Measurements from ENCODE around the gene NACC2. TPM values are rescaled to one million over a fixed set of nuclear protein-coding genes. Genes with fewer than 3 reads are reported as not detected.

Gene NACC2
- total RNA-seq, 6 experiments from 2014 or later: 10.9 to 25.8 (median 13.8) TPM

DNA sequence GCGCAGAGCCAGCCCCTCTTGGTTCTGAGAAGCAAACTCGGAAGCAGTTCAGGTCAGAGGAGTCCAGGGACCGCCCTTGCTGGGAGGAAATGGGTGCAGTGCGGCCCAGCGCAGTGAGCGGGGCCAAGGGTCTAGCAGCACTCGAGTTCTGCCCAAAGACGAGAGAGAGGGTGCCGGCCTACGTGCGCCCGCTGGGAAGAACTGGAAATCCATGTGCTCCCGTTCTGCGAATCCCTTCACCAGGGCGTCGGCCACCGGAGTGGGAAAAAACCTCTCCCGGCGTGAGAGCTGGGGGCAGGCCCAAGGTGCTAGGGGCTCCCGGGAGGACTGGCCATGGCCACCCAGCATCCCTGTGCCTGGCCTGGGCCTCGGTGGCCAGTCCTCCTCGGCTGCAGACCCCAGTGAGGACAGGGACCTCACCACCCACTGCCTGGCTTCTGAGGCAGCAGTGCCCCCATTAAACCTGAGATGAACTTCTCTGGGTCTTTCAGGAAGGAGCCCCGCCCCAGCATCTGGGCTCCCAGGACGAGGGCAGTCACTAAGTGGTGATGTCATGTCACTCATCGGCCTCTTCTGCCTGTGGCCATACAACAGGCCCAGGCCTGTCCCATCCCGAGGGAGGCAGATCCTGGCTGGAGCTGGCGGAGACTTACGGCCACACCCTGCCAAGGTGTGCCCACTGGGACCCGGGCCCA, 13.0 kb upstream of the NACC2 start:
- DNase-seq (no peak), ATAC-seq (no peak)
- Histone ChIP-seq H3K36me3 (no peaks in the 10 kb centered on the region), H3K4me3 (no peak overlapping the region), H3K4me1 (peaks cover 0 to 13% (median 5%) of the 10 kb centered on the region in 4 donors), H3K27ac (no peak overlapping the region), H3K27me3 (no peaks in the 10 kb centered on the region), H3K9me3 (no peaks in the 10 kb centered on the region)
- TF ChIP-seq, protein P1, sequence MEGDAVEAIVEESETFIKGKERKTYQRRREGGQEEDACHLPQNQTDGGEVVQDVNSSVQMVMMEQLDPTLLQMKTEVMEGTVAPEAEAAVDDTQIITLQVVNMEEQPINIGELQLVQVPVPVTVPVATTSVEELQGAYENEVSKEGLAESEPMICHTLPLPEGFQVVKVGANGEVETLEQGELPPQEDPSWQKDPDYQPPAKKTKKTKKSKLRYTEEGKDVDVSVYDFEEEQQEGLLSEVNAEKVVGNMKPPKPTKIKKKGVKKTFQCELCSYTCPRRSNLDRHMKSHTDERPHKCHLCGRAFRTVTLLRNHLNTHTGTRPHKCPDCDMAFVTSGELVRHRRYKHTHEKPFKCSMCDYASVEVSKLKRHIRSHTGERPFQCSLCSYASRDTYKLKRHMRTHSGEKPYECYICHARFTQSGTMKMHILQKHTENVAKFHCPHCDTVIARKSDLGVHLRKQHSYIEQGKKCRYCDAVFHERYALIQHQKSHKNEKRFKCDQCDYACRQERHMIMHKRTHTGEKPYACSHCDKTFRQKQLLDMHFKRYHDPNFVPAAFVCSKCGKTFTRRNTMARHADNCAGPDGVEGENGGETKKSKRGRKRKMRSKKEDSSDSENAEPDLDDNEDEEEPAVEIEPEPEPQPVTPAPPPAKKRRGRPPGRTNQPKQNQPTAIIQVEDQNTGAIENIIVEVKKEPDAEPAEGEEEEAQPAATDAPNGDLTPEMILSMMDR (IDR thresholded peaks at IDR 0.05): no peak
- TF ChIP-seq POLR2A (IDR thresholded peaks at IDR 0.05): no peak
- intact Hi-C loops (cut with DNase I): no loop called here
- WGBS (ENCODE audit: insufficient coverage, low coverage, low lambda C conversion rate, missing lambda C conversion rate): 71% methylated on average over 1 of the region's 29 CpGs

DNA sequence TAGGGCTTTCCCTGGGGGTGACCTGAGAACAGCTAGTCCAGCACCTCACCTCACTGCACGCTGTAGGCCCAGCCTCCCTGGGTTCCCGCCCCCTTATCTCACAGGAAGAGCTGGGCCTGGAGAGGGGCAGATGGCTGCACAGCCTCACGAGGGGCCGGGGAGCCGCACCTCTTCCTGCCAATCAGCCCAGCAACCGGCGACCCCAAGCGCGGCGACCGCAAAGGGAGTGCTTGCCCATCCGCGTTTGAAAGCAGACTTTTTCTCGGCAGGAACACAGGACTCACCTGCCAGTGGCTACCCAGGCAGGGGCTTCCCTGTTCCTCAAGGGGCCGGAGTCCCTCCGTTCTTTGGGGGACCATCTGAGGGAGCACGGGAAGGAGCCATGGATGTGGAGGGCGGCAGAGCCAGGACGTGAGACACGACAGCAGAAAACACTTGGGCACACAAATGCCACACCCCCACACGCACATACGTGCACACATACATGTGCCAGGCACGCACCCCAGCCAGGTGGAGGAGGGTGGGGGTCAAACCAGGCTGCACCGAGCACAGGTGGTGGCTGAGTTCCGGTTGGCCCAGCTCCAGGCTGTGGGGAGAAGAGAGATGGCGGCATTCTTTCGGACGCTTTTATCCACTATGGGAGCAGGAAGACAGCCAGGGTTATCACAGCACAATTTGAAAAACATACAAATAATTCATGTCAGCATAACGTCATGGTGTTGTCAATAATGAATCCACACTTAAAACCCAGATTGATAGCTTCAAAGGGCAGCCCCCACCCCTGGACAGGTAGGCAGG, 12.3 kb upstream of the NACC2 start:
- no peaks in the 10 kb centered on the region for H3K9me3 ChIP-seq
- no peaks in the 10 kb centered on the region for H3K27me3 ChIP-seq
- H3K4me3 ChIP-seq: no peak overlapping the region
- no peaks in the 10 kb centered on the region for H3K36me3 ChIP-seq
- WGBS (ENCODE audit: insufficient coverage, low coverage, low lambda C conversion rate, missing lambda C conversion rate): 0% methylated on average over 1 of the region's 29 CpGs
- no peak for ATAC-seq
- TF ChIP-seq, protein P1 (IDR thresholded peaks at IDR 0.05): no peak
- no peak for TF ChIP-seq POLR2A (IDR thresholded peaks at IDR 0.05)
- intact Hi-C loops (cut with DNase I): no loop called here
- peaks cover 0 to 13% (median 5%) of the 10 kb centered on the region in 4 donors for H3K4me1 ChIP-seq
- H3K27ac ChIP-seq: peak overlapping the region in 1 of 3 donors; percentile 13
- DNase-seq: no peak

DNA sequence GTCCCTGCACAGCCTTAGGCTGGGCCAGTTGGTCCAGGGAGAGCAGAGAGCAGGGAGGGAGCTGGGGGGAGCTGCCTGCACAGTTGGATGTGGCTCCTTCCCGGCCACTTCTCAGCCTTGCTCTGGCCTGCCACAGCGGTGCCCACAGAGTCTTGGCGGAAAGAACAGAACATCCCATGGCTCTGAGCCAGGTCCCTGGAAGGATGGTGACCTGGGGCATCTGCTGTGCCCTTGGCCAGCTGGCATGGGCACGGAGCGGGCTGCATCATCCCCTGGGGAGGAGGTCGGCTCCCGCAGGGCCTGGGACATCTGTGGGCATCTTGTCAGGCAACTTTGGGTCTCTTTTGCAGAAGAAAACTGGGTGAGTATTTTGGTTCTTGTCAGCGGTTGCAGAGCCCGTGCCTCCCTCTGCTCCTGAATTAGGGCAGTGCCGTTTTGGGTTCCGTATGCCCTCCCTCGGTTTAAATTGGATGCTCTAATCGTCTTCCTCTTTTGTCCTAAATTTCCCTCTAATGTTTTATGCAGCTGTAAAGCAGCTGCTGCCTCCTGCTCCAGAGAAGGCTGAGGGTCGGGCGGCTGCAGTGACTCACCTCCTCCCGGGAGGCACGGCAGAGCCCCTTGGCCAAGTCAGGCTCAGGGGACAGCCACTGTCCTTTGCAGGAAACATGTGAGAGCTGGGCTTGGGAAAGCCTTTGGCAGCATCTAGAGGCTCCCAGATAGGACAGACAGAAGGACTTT, 10.5 kb upstream of the NACC2 start:
- Histone ChIP-seq H3K4me1 (peaks cover 0 to 13% (median 5%) of the 10 kb centered on the region in 4 donors), H3K36me3 (no peaks in the 10 kb centered on the region), H3K27me3 (no peaks in the 10 kb centered on the region), H3K27ac (no peak overlapping the region), H3K9me3 (no peaks in the 10 kb centered on the region), H3K4me3 (no peak overlapping the region)
- intact Hi-C loops (cut with DNase I): no loop called here
- no peak for TF ChIP-seq POLR2A (IDR thresholded peaks at IDR 0.05)
- TF ChIP-seq, protein P1 (IDR thresholded peaks at IDR 0.05): no peak
- ATAC-seq (no peak), DNase-seq (no peak)
- 66% methylated on average over 5 of the region's 17 CpGs for WGBS (ENCODE audit: insufficient coverage, low coverage, low lambda C conversion rate, missing lambda C conversion rate)

DNA sequence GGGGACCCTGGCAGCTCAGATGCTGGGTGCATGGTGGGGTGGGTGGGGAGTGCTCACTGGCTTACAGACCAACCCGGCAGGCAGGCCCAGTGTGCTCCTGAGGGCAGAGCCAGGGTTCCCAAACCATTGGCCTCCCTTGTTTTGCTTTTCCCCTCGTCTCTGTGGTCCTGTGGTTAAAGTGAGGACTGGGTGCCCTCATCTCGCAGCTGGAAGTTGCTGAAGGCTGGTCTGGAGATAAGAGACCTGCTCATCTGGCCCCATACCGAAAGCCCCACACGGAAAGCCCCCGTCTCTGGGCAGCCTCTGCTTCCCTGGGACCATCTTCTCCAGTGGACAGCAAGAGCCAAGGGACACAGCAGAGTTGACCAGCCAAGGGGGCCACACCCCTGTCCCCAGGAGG, 9.8 kb upstream of the NACC2 start:
- no peaks in the 10 kb centered on the region for H3K27me3 ChIP-seq
- H3K36me3 ChIP-seq: no peaks in the 10 kb centered on the region
- H3K4me3 ChIP-seq: no peak overlapping the region
- intact Hi-C loops (cut with DNase I): no loop called here
- no peaks in the 10 kb centered on the region for H3K9me3 ChIP-seq
- TF ChIP-seq POLR2A (IDR thresholded peaks at IDR 0.05): no peak
- TF ChIP-seq, protein P1 (IDR thresholded peaks at IDR 0.05): no peak
- H3K4me1 ChIP-seq: peaks cover 0 to 9% (median 3%) of the 10 kb centered on the region in 4 donors
- no peak overlapping the region for H3K27ac ChIP-seq
- no peak for ATAC-seq
- DNase-seq: no peak
- no CpG with 5 or more reads among the region's 6 CpGs for WGBS (ENCODE audit: insufficient coverage, low coverage, low lambda C conversion rate, missing lambda C conversion rate)

Measured in right lobe of liver (tissue), 6 donors.